Stimulated activated CD4-positive, alpha-beta T cell treated with anti-CD3 and anti-CD28 coated beads, Interleukin-15, amount 100 ng/mL, for 24 hours (primary cell): Measurements from ENCODE around the gene SEC31A.

ENCODE experiments used
- DNase-seq: peaks from one replicate; pipeline ENCODE4 v3.0.0-alpha.2; 2020

Gene SEC31A

DNA sequence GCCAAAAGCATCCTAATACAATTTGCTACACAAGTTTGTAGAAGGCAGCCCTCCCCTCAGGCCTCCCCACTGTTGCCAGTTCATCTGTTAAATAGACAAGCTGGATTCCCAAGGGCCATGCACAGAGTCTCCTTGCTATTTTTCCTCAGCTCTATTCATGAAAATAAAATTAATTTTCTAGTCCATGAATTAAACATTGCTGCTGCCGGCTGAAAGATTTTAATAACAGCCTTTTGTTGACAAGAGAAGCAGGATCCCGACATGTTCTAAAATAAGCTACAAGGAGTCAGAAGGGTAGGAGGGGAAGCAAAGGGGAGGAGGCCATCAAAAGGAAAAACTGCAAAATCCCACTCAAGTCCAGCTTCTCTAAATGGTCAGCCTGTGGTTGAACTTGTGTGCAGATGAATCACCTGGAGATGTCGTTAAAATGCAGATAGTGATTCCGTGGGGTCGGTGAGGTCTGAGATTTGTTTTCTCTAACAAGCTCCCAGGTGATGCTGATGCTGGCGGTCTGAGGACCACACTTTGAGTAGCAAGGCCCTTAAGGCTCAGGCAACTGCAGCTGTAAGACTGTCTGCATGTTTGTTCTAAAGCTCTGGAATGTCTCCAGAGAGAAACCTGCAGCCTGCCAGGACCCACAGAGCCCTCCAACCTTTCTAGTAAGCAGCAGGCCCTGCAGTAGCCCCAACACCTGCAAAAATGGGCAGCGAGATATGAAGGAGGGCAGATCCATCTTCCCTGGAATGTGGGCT, 101.8 kb downstream of the SEC31A start:
- DNase-seq = no peak

DNA sequence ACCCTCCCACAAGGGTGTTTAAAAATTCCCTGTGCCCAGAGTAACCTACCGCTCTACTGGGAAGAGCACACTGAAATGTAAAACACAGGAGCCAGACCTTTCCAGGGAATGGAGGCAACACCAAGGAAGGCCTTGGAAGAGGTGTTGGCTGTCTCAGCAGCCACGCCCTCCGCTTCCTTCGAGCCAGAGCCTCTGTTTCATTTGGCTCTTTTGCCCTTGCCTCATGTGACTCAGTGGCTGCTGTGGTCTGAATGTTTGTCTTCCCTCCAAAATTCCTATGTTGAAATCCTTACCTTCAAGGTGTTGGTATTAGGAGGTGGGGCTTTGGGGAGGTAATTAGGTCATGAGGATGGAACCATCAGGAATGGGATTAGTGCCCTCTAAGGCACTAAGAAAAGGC, 103.6 kb downstream of the SEC31A start:
- no peak for DNase-seq

DNA sequence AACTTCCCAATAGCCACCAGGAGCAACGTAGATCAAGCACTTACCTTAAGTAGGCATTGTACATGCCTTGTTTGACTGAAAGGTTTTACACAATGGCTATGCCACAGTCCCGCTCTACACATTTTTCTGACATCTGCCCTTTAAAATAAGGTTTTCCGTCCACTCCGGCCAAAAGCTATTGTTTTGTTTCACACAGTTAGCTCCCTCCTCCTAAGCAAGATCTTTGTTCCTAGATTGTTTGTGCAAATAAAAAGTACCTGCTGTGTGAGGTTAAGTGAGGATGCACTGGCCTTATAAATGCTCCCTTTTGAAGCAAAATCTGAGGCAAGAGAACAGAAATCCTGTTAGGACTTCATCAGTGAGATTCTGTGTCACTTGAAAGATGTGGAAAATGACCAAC, 104.1 kb downstream of the SEC31A start:
- no peak for DNase-seq

DNA sequence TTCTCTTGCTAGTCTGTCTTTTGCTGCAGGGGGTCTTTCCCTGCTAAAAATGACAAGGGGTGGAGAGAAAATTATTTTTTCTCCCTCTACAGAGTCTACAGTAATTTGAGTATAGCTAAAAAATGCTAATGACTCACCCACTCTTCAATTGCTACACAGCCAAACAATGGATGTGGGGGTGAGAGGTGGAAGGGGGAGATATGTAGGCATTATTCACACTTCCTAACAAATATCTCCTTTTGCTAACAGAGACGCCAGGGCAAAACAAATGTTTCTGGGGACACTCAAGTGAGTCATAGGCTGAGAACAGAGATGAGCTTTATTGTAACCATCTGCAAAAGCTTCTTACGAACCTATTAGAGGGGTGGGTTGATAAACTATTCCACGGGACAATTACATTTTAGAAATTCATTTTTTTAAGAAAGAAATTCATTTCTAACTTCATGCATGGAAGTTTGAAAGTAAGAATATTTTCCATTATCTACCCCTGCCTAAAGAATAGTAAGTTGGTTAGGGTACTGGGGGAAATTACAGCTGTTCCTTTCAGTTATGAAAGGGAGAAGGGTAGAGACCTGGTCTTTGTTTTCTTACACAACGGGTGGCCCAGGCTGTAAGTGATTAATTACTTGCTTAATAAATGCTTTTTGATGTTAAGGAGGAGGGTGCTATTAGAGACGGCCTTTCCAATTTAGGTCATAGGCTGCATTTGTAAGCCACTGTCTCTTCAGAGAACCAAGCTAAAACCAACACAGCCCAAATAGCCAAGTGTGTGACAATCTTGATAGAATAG, 105.1 kb downstream of the SEC31A start:
- DNase-seq = no peak

DNA sequence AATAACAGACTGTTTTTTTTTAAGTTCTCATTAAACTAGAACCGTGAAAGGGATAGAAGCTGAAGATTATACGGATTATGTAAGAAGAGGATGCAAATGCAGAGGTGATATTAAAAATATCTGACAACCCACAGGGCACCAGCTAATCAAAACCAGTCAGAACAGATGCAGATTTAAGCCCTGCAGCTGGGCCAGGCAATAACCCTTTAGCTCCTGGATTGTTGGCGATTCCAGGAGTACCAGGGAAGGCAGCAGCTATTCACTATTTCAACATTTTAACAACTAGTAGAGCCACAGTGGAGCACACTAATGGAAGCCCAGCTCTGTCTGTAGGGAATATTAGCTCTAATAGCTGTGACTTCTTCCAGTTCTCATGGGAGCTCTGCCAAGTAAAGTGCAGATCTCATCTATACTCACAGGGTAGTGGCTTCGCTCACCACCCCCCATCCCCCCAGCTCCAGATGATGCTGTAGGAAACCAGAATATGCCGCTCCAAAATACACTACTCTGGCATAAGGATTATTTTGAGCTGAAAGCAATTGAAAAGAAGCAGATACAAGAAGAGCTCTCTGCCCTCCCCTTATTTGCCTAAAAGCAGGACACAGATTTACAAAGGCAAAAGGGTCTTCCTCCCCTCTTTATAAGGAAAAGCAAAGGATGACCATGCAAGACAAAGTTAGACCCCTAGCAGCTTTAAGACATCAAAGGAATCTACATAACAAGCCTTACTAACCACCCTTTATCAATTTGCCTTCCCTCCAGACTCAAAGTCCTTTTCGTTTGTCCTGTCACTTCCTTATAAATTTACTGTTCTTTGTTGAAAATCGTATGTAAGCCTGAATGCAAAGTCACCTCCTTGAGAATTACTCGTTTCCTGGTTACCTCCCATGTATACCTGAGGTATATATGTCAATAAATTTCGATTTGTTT, 106.0 kb downstream of the SEC31A start:
- DNase-seq = no peak

DNA sequence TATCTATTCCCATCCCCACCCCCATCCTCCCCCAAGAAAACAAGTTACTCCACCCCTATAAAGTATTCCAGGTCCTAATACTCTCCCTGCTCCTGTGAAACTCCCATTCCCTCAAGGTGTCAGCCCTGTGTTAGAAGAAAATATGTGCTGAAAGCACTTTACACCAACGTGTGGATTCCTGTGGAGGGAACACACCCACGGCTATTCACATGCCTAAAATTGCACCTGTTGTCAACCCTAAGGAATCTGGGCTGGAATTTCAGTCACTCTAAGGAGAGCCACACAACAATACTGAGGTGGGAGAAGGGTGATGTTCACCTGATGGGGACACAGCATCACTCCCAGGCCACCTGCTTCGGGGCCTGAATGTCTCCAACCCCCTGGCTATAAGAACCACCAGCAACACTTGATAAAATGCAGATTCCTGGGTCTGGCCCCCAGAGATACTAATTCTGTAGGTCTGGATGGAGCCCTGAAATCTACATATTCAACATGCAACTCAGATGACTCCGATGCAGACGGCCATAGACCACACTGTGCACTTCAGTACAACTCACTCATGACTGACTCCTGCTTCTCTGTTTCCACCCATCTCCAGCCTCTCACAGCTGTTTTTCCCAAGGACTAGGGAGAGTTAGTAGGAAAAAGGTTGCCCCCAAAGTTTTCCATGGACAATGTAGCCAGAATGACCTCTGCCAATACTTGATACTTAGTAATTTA, 108.2 kb downstream of the SEC31A start:
- no peak for DNase-seq

DNA sequence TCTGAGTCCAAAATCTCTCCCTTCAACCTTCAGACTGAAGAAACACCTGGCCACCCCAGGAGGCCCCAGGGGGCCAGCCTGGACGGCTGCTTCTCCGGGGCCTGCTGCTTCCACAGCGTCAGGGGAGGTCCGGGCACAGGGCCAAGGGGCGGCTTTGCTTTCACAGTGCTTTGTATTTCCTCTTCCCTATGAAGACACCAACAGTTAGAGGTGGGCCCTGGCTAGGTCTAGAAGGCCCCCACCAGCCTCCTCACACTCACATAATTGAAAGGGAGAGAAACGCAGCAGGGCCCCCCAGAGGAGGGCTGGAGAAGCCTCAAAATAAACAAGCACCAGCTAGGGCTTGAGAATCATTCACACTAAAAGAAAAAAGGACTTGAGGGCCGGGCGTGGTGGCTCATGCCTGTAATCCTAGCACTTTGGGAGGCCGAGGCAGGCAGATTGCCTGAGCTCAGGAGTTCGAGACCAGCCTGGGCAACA, 110.2 kb downstream of the SEC31A start:
- no peak for DNase-seq

DNA sequence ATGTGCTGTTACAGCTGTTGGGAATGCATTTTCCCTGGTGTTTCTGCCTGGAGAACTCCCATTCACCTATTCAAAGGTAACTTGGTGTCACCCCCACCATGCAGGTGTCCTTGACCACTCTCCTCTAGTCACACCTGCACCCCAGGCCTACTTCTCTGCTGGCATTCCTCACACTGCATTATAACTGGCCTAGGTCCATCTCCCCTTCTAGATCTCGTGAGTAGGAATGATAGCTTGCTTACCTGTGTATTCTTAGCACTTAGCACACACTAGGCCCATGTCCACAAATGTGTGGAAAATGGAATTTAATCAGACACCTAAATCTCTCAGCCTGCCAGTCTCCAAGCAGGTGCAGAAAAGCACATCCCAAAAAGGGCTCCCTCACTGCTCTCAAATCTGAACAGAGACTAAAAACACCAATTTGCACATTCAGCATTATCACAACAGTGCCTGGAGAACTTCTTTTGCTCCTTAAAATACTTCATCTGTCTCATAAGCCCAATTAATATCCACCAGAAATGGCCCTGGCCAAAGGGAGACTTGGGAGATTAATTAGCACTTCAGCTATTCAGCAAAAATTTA, 110.7 kb downstream of the SEC31A start:
- no peak for DNase-seq

DNA sequence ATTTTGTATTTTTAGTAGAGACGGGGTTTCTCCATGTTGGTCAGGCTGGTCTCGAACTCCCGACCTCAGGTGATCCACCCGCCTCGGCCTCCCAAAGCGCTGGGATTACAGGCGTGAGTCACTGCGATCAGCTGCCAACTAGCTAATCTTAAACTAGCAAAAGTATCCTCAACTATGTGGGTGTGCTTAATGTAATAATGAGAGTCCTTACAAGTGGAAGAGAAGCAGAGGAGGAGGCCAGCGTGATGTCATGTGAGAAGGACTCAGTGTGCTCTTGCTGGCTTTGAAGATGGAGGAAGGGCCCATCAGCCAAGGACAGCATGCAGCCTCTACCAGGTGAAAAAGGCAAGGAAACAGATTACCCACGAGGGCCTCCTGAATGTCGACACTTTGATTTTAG, 111.9 kb downstream of the SEC31A start:
- no peak for DNase-seq

DNA sequence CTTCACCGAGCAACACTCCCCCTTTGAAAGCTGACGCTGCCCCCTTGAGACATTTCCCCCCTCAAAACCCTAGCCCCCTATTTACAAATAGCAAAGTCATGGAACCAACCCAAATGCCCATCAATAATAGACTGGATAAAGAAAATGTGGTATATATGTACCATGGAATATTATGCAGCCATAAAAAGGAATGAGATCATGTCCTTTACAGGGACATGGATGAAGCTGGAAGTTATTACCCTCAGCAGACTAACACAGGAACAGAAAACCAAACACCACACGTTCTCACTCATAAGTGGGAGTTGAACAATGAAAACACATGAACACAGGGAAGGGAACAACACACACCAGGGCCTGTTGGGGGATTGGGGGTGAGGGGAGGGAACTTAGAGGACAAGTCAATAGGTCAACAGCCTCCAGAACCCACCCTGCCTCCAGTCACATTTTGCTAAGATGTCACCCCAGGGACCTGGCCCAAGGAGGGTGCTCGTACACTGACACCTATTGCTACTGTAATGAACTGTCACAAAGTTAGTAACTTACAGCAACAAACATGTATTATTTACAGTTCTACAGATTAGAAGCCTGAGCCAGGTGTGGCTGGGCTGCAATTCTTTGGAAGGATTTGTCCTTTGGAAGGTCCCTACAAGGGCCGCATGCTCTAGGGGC, 113.0 kb downstream of the SEC31A start:
- DNase-seq = no peak

DNA sequence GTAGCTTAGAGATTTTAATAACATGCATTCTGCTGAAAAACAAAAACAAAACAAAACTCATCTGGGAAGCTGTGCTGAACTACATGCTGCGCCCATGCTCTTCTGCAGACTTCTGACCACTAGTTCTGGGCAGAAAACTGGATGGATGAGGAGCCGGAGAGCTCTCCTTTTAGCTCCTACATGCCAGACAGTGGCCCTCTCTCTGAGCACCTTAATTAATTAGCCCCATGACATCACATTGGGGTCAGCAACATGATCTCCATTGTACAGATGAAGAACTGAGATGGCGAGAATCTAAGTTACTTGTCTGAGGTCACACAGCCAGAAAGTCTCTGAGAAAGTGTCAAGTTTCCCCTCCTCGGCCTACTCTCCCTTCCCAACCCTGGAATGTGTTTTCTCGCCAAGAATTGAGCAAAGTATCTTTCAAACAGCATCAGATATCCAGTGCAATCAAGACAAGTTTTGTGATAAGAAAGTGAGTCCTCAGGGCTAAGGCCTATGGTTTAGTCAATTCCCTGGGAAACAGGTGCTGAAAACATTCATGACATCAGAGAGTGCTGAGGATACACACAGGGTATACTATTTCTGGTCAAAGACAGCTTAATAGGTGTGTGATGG, 113.9 kb downstream of the SEC31A start:
- DNase-seq = no peak

DNA sequence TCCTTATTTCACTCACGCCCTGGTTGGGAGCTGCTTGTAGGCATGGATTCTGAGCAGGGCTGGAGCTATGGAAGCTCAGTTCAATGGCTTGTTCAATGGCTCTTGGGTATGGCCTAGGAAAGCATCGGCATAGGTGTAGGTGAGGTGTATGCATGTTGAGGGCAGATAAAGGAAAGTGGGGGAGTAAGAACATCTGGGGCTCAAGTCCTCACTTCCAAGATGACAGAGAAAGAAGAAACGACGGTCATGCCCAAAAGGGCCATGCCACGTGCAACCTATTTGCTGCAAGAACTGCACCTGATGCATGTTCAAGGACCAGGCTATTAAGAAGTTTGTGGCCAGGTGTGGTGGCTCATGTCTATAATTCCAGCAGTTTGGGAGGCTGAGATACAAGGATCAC, 115.7 kb downstream of the SEC31A start:
- DNase-seq = no peak

DNA sequence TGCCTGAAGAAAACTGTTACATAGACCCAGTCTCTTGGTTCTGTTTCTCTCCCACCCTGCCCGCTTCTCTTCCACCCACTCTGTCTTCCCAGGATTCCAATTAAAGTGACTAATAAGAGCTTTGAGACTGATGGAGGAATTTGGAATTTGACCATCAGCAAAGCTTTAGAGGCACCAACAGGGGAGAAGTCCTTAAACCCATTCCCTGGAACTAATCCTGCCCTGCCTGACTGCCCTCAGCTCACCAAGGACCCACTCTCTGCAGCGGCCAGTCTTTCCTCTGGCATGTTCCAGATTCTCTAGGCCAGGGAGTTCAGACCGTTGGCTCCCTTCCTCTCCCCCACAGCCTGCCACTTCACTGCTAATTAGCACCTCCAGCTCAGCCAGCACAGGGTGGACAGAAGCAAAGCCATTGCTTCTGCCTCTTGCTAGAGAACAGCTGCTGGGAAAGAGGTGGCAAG, 116.2 kb downstream of the SEC31A start:
- no peak for DNase-seq

DNA sequence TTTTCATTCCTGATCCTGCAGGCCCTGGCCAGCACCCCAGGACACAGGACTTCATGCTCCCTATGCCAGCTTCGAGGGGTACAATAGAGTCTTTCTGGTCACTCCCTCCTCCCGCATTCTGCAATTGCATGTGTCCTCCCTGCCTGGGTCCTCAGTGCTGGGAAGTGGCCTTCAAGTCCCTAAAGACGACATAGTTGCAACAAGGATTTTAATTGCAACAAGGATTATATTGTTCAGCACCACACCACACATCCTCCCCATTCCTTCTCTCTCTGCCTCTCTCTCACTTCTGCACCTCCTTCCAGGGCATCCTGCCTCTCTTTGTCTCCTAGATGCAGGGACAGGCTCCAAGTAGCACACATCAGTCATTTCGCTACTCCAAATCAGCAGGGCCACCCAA, 117.9 kb downstream of the SEC31A start:
- DNase-seq = no peak

DNA sequence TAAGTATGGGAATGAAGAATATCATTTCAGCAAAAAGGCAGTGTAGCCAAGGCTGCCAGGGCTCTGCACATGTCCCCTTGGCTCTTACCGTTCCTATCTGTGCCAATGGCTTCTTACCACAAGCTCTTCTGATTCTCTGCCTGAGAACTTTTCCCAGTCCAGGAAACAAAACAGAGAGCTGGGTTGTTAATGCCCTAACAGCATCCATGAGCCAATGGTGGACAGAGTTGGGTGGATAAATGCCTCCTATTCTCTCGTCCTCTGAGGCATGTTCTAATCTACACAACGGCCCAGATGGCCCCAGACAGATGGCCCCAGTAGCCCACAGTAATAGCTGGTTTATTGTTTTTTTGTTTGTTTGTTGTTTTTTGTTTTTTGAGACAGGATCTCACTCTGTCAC, 120.3 kb downstream of the SEC31A start:
- DNase-seq = no peak
